SU-DHL-6 (cell line): ENCODE measurements around the gene ALDOA.

Source experiments
- EZH2phosphoT487 ChIP-seq: fragments of 200-600 bp; sonication (generic), shearing (Covaris generic); conservative IDR thresholded peaks from 2 replicates; pipeline ENCODE4 v1.6.1; 2018; ENCODE audit warnings: mild to moderate bottlenecking, antibody characterized with exemption, low read length, moderate library complexity, mixed read lengths
- TF ChIP-seq, protein P1 (sequence below): fragments of 200-600 bp; sonication (generic); IDR thresholded peaks from one replicate; pipeline ENCODE4 v1.5.1; 2017; ENCODE audit warnings: antibody characterized with exemption, mild to moderate bottlenecking, low read length, moderate library complexity; ENCODE audit not compliant: insufficient read depth, poor library complexity, severe bottlenecking

DNA sequence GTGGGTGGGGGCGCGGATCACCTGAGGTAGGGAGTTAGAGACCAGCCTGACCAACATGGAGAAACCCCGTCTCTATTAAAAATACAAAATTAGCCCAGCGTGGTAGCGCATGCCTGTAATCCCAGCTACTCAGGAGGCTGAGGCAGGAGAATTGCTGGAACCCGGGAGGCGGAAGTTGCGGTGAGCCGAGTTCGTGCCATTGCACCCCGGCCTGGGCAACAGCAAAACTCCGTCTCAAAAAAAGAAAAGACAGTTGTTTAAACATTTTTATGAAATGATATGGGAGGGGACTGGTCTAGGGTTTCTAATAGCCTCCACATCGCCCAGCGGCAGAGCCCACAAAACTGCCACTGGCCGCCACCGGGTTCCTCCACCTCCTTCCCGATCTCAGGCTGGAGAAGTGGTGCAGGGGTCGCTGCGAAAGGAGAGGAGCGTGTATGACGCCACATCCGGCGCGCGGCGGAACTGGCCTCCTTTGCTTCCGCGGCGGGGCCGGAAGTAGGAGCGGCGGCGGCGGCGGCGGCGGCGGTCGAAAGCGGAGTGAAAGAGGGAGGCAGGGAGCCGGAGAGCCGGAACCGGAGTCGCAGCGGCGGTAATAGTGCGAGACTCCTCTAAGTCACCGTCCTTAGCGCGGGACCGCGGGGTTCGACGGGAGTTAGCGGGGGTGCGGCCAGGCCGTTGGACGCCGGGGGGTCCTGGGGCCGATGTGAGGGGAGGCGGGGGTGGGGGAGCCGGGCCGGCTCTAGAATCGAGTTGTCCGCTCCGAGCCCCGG, 10.1 kb downstream of the ALDOA start, which contains the start of gene PPP4C:
- TF ChIP-seq, protein P1, sequence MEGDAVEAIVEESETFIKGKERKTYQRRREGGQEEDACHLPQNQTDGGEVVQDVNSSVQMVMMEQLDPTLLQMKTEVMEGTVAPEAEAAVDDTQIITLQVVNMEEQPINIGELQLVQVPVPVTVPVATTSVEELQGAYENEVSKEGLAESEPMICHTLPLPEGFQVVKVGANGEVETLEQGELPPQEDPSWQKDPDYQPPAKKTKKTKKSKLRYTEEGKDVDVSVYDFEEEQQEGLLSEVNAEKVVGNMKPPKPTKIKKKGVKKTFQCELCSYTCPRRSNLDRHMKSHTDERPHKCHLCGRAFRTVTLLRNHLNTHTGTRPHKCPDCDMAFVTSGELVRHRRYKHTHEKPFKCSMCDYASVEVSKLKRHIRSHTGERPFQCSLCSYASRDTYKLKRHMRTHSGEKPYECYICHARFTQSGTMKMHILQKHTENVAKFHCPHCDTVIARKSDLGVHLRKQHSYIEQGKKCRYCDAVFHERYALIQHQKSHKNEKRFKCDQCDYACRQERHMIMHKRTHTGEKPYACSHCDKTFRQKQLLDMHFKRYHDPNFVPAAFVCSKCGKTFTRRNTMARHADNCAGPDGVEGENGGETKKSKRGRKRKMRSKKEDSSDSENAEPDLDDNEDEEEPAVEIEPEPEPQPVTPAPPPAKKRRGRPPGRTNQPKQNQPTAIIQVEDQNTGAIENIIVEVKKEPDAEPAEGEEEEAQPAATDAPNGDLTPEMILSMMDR: no peak
- TF ChIP-seq EZH2phosphoT487: no peak
